SK-N-SH treated with all-trans-retinoic acid at 6 μM for 48 hours (cell line): ENCODE measurements around the gene MTMR3.

Source experiments
- ARNTL ChIP-seq: fragments of 450-650 bp; formaldehyde crosslinking; IDR thresholded peaks from 2 replicates; pipeline ENCODE4 v1.5.0; 2020; ENCODE audit warnings: low read depth, mild to moderate bottlenecking, moderate library complexity, borderline replicate concordance
- CSDC2 ChIP-seq: fragments of 250-450 bp; sonication (Bioruptor Pico); IDR thresholded peaks from 2 replicates; pipeline ENCODE4 v1.5.0; 2020; ENCODE audit warnings: mild to moderate bottlenecking, moderate library complexity
- GLIS3 ChIP-seq: fragments of 250-450 bp; sonication (Bioruptor Pico); IDR thresholded peaks from 2 replicates; pipeline ENCODE4 v1.5.0; 2020; ENCODE audit warnings: mild to moderate bottlenecking, moderate library complexity
- OSR1 ChIP-seq: fragments of 250-450 bp; sonication (Bioruptor Pico); IDR thresholded peaks from 2 replicates; pipeline ENCODE4 v1.8.0; 2022; ENCODE audit warnings: moderate library complexity, mild to moderate bottlenecking, inconsistent platforms
- PATZ1 ChIP-seq: fragments of 250-450 bp; sonication (Bioruptor Pico); IDR thresholded peaks from 2 replicates; pipeline ENCODE4 v1.8.0; 2020; ENCODE audit warnings: mild to moderate bottlenecking, moderate library complexity, borderline replicate concordance
- PPARA ChIP-seq: fragments of 250-450 bp; sonication (Bioruptor Pico); IDR thresholded peaks from 2 replicates; pipeline ENCODE4 v1.5.0; 2020; ENCODE audit warnings: mild to moderate bottlenecking, borderline replicate concordance
- RARB ChIP-seq: fragments of 250-450 bp; sonication (Bioruptor Pico); IDR thresholded peaks from 2 replicates; pipeline ENCODE4 v1.8.0; 2021; ENCODE audit warnings: mild to moderate bottlenecking, moderate library complexity
- TCF4 ChIP-seq: fragments of 250-450 bp; sonication (Bioruptor Pico); IDR thresholded peaks from 2 replicates; pipeline ENCODE4 v1.8.0; 2021; ENCODE audit warnings: mild to moderate bottlenecking, moderate library complexity, borderline replicate concordance
- ZC3H10 ChIP-seq: fragments of 250-450 bp; sonication (Bioruptor Pico); IDR thresholded peaks from 2 replicates; pipeline ENCODE4 v1.5.1; 2021; ENCODE audit warnings: mild to moderate bottlenecking, moderate library complexity
- ZFP30 ChIP-seq: fragments of 450-650 bp; formaldehyde crosslinking; IDR thresholded peaks from 2 replicates; pipeline ENCODE4 v1.5.0; 2022; ENCODE audit warnings: mild to moderate bottlenecking, moderate library complexity
- ZNF70 ChIP-seq: fragments of 450-650 bp; formaldehyde crosslinking; IDR thresholded peaks from 2 replicates; pipeline ENCODE4 v1.5.0; 2020; ENCODE audit warnings: mild to moderate bottlenecking, moderate library complexity
- ZNF8 ChIP-seq: fragments of 450-650 bp; formaldehyde crosslinking; IDR thresholded peaks from 2 replicates; pipeline ENCODE4 v1.5.0; 2020; ENCODE audit warnings: mild to moderate bottlenecking, moderate library complexity
- TF ChIP-seq, protein P1 (sequence below): fragments of 250-450 bp; sonication (Bioruptor Pico); IDR thresholded peaks from 2 replicates; pipeline ENCODE4 v1.5.1; 2020; ENCODE audit warnings: low read depth, mild to moderate bottlenecking, moderate library complexity

- TF ChIP-seq OSR1: no peak
- TF ChIP-seq PPARA (CRISPR knock-in tag): no peak
- TF ChIP-seq ARNTL (CRISPR knock-in tag): no peak
- no peak for TF ChIP-seq PATZ1
- TF ChIP-seq RARB (CRISPR knock-in tag): no peak
- TF ChIP-seq TCF4 (CRISPR knock-in tag): no peak
- no peak for TF ChIP-seq ZNF70 (CRISPR knock-in tag)
- no peak for TF ChIP-seq ZNF8 (CRISPR knock-in tag)
- TF ChIP-seq ZFP30 (CRISPR knock-in tag): no peak
- TF ChIP-seq GLIS3 (CRISPR knock-in tag): no peak
- TF ChIP-seq CSDC2 (CRISPR knock-in tag): 0 out of 2 replicates have a peak, but pooled peaks have one; percentile 42
- TF ChIP-seq, protein P1, sequence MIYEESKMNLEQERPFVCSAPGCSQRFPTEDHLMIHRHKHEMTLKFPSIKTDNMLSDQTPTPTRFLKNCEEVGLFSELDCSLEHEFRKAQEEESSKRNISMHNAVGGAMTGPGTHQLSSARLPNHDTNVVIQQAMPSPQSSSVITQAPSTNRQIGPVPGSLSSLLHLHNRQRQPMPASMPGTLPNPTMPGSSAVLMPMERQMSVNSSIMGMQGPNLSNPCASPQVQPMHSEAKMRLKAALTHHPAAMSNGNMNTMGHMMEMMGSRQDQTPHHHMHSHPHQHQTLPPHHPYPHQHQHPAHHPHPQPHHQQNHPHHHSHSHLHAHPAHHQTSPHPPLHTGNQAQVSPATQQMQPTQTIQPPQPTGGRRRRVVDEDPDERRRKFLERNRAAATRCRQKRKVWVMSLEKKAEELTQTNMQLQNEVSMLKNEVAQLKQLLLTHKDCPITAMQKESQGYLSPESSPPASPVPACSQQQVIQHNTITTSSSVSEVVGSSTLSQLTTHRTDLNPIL (CRISPR knock-in tag): no peak
- TF ChIP-seq ZC3H10 (CRISPR knock-in tag): no peak
These were observed 112.0 kb downstream of the MTMR3 start for GRCh38 chr22:29994943-29995342.
